ENCODE results near the gene KRT6C. TPM values are rescaled to one million over a fixed set of nuclear protein-coding genes. Genes with fewer than 3 reads are reported as not detected.
A peak's percentile ranks its signal among the peaks of the same experiment; 100 is the strongest.

KRT6C gene
- total and polyA plus RNA-seq, 4 donors, result 0.08 to 0.10 TPM; not detected in 2

DNA sequence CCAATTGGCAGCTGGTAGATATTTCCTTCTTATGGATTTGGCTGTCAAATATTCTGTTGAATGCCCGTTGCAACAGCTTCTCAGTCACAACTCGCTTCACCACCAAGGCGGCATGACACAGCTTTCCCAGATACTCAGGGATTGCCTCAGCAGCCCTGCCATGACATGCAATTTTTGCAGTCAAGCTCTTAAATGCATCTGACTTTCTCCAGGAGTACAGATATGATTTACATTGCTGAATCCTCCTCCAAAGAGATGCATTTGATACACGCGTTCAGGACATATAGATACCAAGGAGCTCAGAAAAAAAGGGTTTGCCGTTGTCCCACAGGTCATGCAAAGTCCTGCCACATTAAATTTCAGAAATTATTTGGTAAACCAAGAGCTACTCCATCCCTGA is 40.1 kb upstream of the KRT6C start:
- Histone ChIP-seq H3K36me3 (ENCODE audit: control insufficient read depth in 4 of 4, insufficient read depth in 4 of 4, low read length in 4 of 4) (no peaks in the 10 kb centered on the region), H3K4me1 (ENCODE audit: control insufficient read depth in 5 of 5, insufficient read depth in 5 of 5, low read length in 5 of 5) (no peaks in the 10 kb centered on the region), H3K9me3 (ENCODE audit: control insufficient read depth in 4 of 4, insufficient read depth in 3 of 4, low read length in 3 of 4) (peaks cover 0 to 6% (median 0%) of the 10 kb centered on the region in 4 donors), H3K9ac (ENCODE audit: insufficient read depth in 1 of 2, low read length in 2 of 2) (no peak overlapping the region), H3K4me3 (no peak overlapping the region), H3K27ac (ENCODE audit: low read depth in 1 of 2, low read length in 1 of 2) (no peak overlapping the region), H3K27me3 (ENCODE audit: control insufficient read depth in 3 of 3, insufficient read depth in 3 of 3, low read length in 2 of 3) (no peaks in the 10 kb centered on the region)
- DNase-seq (no peak), ATAC-seq (ENCODE audit: insufficient read depth, low FRiP score) (no peak)
- no peak for TF ChIP-seq CTCF (IDR thresholded peaks at IDR 0.05; ENCODE audit: control extremely low read depth, extremely low read depth)
- WGBS, 2 donors, result 78 to 87% methylated on average over 6 of the region's 6 CpGs

- H3K27me3 ChIP-seq (ENCODE audit: control insufficient read depth in 3 of 3, insufficient read depth in 3 of 3, low read length in 2 of 3), result peaks cover 0 to 3% (median 0%) of the 10 kb centered on the region in 3 donors
- H3K9me3 ChIP-seq (ENCODE audit: control insufficient read depth in 4 of 4, insufficient read depth in 3 of 4, low read length in 3 of 4), result peaks cover 0 to 2% (median 0%) of the 10 kb centered on the region in 4 donors
- no peak for TF ChIP-seq CTCF (IDR thresholded peaks at IDR 0.05; ENCODE audit: control extremely low read depth, extremely low read depth)
- no peak overlapping the region for H3K9ac ChIP-seq (ENCODE audit: insufficient read depth in 1 of 2, low read length in 2 of 2)
- no peaks in the 10 kb centered on the region for H3K4me1 ChIP-seq (ENCODE audit: control insufficient read depth in 5 of 5, insufficient read depth in 5 of 5, low read length in 5 of 5)
- 85 to 90% methylated on average over 5 of the region's 5 CpGs for WGBS, 2 donors
- H3K36me3 ChIP-seq (ENCODE audit: control insufficient read depth in 4 of 4, insufficient read depth in 4 of 4, low read length in 4 of 4), result no peaks in the 10 kb centered on the region
- H3K4me3 ChIP-seq, result no peak overlapping the region
- DNase-seq (no peak), ATAC-seq (ENCODE audit: insufficient read depth, low FRiP score) (no peak)
- no peak overlapping the region for H3K27ac ChIP-seq (ENCODE audit: low read depth in 1 of 2, low read length in 1 of 2)
Measured at GRCh38 chr12:52508211-52508610, 34.6 kb upstream of the KRT6C start.

DNA sequence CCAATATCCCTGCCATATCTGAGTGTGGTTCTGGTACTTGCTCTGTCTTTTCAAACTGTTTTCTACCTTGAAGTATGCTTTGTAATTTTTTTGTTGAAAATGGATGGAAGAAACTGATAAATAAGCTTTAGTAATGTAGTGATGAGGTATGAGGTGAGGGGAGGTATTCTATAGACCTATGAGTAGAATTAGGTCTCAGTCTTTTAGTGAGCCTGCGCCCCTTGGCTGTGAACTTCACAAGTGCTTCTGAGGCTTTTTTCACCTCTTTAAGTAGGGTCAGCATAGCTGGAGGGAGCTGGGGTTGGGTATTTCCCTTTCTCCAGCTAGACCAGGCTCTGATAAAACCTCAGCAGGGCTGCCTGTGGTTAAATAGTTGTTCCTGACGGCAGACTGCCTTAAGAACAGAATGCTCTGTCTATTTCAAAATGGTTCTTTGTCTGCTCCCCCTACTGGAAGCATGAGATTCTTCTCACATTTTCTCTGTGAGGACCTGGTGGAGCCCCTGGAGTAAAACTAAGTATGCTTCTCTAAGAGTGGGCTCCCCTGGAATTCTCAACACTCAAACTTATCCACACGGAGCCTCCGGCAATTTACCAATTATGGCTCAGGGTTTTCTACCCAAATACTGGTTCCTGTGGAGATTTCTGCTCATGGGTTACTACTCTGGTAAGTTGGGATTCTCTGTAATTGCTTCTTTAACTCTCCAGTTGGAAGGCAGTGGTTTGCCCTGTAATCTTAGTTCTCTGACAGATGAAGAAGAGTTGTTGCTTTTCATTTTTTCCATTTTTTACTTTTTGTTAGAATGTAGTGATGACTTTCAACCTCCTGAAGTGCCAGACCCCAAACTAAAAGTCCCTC is 33.5 kb upstream of the KRT6C start:
- WGBS, 2 donors, result 31 to 46% methylated on average over 4 of the region's 4 CpGs
- H3K36me3 ChIP-seq (ENCODE audit: control insufficient read depth in 4 of 4, insufficient read depth in 4 of 4, low read length in 4 of 4), result no peaks in the 10 kb centered on the region
- peaks cover 0 to 3% (median 0%) of the 10 kb centered on the region in 3 donors for H3K27me3 ChIP-seq (ENCODE audit: control insufficient read depth in 3 of 3, insufficient read depth in 3 of 3, low read length in 2 of 3)
- no peak for ATAC-seq (ENCODE audit: insufficient read depth, low FRiP score)
- H3K27ac ChIP-seq (ENCODE audit: low read depth in 1 of 2, low read length in 1 of 2), result no peak overlapping the region
- no peak overlapping the region for H3K4me3 ChIP-seq
- DNase-seq, result peak in 2 of 3 donors; percentile 48 to 58
- H3K4me1 ChIP-seq (ENCODE audit: control insufficient read depth in 5 of 5, insufficient read depth in 5 of 5, low read length in 5 of 5), result no peaks in the 10 kb centered on the region
- no peak for TF ChIP-seq CTCF (IDR thresholded peaks at IDR 0.05; ENCODE audit: control extremely low read depth, extremely low read depth)
- H3K9me3 ChIP-seq (ENCODE audit: control insufficient read depth in 4 of 4, insufficient read depth in 3 of 4, low read length in 3 of 4), result peaks cover 0 to 2% (median 0%) of the 10 kb centered on the region in 4 donors
- H3K9ac ChIP-seq (ENCODE audit: insufficient read depth in 1 of 2, low read length in 2 of 2), result no peak overlapping the region
